ENCODE measurements around the gene AUH. TPM values are rescaled to one million over a fixed set of nuclear protein-coding genes. Genes with fewer than 3 reads are reported as not detected.

AUH gene
- total RNA-seq, 2 donors from 2014 or later: 23.0 to 23.5 TPM

DNA sequence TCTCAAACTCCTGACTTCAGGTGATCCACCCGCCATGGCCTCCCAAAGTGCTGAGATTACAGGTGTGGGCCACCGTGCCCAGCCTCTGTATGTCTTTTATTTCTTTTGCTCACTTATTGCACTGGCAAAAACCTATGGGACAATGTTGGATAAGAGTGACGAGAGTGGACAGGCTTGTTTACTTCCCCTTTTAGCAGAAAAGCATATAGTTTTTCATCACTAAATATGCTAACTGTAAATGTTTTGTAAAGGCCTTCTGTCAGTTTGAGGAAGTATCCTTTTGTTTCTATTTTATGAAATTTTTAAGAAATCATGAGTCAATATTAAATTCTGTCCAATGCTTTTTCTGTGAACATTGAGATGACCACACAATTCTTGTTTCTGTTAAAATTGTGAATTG, 103.3 kb downstream of the AUH start:
- peaks cover 2% of the 10 kb centered on the region for H3K36me3 Mint-ChIP-seq (ENCODE audit: low read depth)
- TF ChIP-seq CTCF (conservative IDR thresholded peaks at IDR 0.05): no peak
- no peaks in the 10 kb centered on the region for H3K9me3 Mint-ChIP-seq
- no peaks in the 10 kb centered on the region for H3K4me1 ChIP-seq (ENCODE audit: control insufficient read depth, insufficient read depth, low read length)
- no peaks in the 10 kb centered on the region for H3K36me3 ChIP-seq (ENCODE audit: control insufficient read depth, insufficient read depth, low read length)
- H3K27me3 Mint-ChIP-seq (ENCODE audit: insufficient read depth): peaks cover 8% of the 10 kb centered on the region
- no peak overlapping the region for H3K9ac ChIP-seq (ENCODE audit: extremely low read depth, low read length, poor library complexity, severe bottlenecking)
- H3K27ac Mint-ChIP-seq: no peak overlapping the region
- DNase-seq: no peak
- no peak overlapping the region for H3K4me3 ChIP-seq (ENCODE audit: low read length)
- H3K4me3 Mint-ChIP-seq: no peak overlapping the region
- H3K9me3 ChIP-seq (ENCODE audit: control insufficient read depth, low read length): no peaks in the 10 kb centered on the region
- H3K27ac ChIP-seq (ENCODE audit: low read depth, low read length): no peak overlapping the region
- H3K27me3 ChIP-seq (ENCODE audit: control insufficient read depth, insufficient read depth, low read length, poor library complexity, severe bottlenecking): peaks cover 20% of the 10 kb centered on the region
- H3K4me1 Mint-ChIP-seq: peaks cover 5% of the 10 kb centered on the region
- WGBS, 2 experiments (ENCODE audit: insufficient coverage in 1 of 2, insufficient read length in 1 of 2): 71 to 92% methylated on average over 1 to 3 of the region's 3 CpGs

DNA sequence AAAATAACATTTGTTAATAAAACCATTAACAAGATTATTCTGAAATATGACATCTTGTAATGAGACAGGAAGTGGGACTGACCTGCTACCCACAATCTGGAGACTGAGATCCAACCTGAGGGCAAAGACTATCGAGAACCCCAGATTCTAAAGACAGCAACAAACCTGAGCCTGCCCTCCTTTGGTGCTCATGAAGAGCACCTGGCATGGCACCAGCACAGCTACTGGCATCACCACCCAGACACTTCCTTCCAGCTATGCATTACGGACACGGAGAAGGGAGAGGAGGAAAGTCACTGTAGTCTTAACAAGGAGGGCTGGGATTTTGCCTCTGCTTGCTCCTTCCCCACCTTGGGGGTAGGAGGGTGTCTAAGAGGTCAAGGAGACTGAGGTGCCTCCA, 105.5 kb downstream of the AUH start:
- no peaks in the 10 kb centered on the region for H3K4me1 ChIP-seq (ENCODE audit: control insufficient read depth, insufficient read depth, low read length)
- Mint-ChIP-seq H3K4me1 (peaks cover 5% of the 10 kb centered on the region), H3K27me3 (ENCODE audit: insufficient read depth) (peaks cover 9% of the 10 kb centered on the region), H3K27ac (no peak overlapping the region), H3K9me3 (no peaks in the 10 kb centered on the region), H3K36me3 (ENCODE audit: low read depth) (no peaks in the 10 kb centered on the region), H3K4me3 (no peak overlapping the region)
- H3K36me3 ChIP-seq (ENCODE audit: control insufficient read depth, insufficient read depth, low read length): no peaks in the 10 kb centered on the region
- H3K4me3 ChIP-seq (ENCODE audit: low read length): no peak overlapping the region
- no peak for DNase-seq
- H3K27ac ChIP-seq (ENCODE audit: low read depth, low read length): no peak overlapping the region
- peaks cover 27% of the 10 kb centered on the region for H3K27me3 ChIP-seq (ENCODE audit: control insufficient read depth, insufficient read depth, low read length, poor library complexity, severe bottlenecking)
- TF ChIP-seq CTCF (conservative IDR thresholded peaks at IDR 0.05): no peak
- H3K9me3 ChIP-seq (ENCODE audit: control insufficient read depth, low read length): no peaks in the 10 kb centered on the region
- 97% methylated on average over 3 of the region's 3 CpGs; no CpG with 5 or more reads in 1 of the 2 experiments for WGBS, 2 experiments (ENCODE audit: insufficient coverage in 1 of 2, insufficient read length in 1 of 2)
- H3K9ac ChIP-seq (ENCODE audit: extremely low read depth, low read length, poor library complexity, severe bottlenecking): no peak overlapping the region

DNA sequence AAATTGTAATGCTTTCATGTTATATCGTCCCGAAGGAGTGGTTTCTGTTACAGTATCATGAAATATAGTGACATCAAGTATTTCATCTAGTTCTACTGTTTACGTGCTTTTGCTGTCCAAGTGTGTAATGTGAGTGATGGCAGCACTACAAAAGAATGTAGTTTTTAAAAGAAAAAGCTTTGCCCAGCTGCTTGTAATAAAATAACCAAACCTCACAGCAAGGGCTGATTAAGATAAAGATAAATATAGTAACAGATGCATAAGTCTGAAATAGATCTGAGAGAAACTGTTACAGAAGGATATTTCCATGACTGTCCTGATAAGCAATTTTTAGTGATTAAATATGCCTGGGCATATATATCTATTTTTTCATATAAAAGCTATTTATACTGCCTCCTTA, 106.4 kb downstream of the AUH start:
- H3K36me3 Mint-ChIP-seq (ENCODE audit: low read depth): no peaks in the 10 kb centered on the region
- peaks cover 27% of the 10 kb centered on the region for H3K27me3 ChIP-seq (ENCODE audit: control insufficient read depth, insufficient read depth, low read length, poor library complexity, severe bottlenecking)
- H3K36me3 ChIP-seq (ENCODE audit: control insufficient read depth, insufficient read depth, low read length): no peaks in the 10 kb centered on the region
- no peak overlapping the region for H3K4me3 Mint-ChIP-seq
- DNase-seq: no peak
- no peak overlapping the region for H3K27ac ChIP-seq (ENCODE audit: low read depth, low read length)
- no peaks in the 10 kb centered on the region for H3K9me3 Mint-ChIP-seq
- no peak overlapping the region for H3K27ac Mint-ChIP-seq
- 94% methylated on average over 3 of the region's 3 CpGs; no CpG with 5 or more reads in 1 of the 2 experiments for WGBS, 2 experiments (ENCODE audit: insufficient coverage in 1 of 2, insufficient read length in 1 of 2)
- H3K27me3 Mint-ChIP-seq (ENCODE audit: insufficient read depth): peaks cover 11% of the 10 kb centered on the region
- no peak overlapping the region for H3K9ac ChIP-seq (ENCODE audit: extremely low read depth, low read length, poor library complexity, severe bottlenecking)
- no peak for TF ChIP-seq CTCF (conservative IDR thresholded peaks at IDR 0.05)
- H3K4me1 ChIP-seq (ENCODE audit: control insufficient read depth, insufficient read depth, low read length): no peaks in the 10 kb centered on the region
- H3K9me3 ChIP-seq (ENCODE audit: control insufficient read depth, low read length): no peaks in the 10 kb centered on the region
- H3K4me3 ChIP-seq (ENCODE audit: low read length): no peak overlapping the region
- H3K4me1 Mint-ChIP-seq: peaks cover 5% of the 10 kb centered on the region

Measured in endodermal cell (in vitro differentiated cells).